GM11168 (cell line): ENCODE results near the gene TXNRD2.

Source experiments
- in situ Hi-C: fragments of 300-500 bp; cut with MboI; formaldehyde crosslinking; loops from one replicate; pipeline ENCODE4 v1.12.0; 2022; ENCODE audit warnings: low sequenced_read_pairs; ENCODE audit not compliant: unreplicated experiment

TXNRD2 gene

DNA sequence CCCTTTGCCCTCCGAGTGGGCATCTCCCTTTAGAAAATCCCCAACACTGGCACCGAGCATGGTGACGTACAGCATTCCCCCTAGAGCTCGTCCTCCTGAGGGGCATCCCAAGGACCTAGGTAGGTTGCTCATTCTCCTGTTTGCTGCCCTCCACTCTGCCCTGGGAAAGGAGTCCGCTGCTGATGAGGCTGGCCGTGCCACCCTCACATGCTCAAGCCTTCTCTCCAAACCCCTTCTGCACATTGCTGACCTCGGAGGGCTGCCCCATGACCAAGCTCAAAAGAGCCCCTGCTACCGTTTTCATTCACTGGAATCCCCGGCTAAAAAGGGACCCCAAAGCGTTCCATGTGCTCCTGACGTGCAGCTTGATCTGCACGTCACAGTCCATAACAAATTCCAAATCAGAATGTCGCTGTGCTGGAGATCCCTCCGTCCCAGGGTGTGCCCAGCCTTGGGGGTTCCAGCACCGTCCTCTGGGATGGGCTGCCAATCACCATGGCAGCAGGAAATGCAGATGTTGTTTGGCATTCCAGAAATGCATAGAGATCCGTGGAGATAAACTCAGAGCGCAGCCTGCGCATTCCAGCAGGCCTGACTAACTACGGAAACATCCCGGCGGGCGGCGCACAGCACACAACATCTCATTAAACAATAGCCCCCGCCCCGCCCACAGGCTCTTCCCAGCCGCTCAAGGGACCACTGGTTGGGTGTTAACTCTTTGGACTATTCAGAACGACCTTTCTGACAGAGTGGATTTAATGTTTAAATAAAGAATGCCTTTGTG lies 60.6 kb downstream of the TXNRD2 start:
- in situ Hi-C loops = no loop called here

DNA sequence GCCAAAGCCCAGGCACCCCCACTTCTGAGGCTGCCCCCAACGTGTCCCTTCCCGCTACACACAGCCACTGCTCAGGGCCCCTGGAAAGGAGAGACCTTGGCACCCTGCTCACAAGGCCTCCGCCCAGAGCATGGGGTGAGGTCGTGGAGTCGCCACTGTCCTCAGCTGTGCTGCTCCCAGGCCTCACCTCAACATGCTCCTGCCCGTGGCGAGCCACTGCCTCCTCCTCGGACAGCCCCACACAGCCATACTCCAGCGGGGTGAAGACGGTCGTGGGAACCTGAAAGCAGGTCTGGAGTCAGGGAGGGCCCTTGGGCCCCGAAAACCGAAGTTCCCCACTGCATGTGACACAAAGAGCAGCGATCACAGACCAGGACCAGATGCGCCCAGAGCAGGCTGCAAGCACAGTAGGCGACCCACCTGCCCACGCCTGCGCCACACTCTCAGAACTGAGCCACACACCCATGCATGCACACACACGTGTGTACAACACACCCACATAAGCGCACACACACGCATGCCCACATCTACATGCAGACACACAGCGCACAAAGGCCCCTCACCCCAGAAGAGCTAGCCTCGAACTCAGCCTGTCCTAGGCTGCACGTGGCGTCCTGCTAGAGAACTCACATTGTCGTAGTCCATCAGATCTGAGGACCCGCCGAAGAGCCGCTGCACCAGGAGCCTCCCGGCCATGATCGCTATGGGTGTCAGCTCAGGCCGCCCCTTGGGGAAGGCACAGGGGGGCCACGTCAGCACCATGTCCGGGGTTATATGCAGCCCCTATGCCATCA lies 61.4 kb downstream of the TXNRD2 start:
- in situ Hi-C loops = no loop called here

DNA sequence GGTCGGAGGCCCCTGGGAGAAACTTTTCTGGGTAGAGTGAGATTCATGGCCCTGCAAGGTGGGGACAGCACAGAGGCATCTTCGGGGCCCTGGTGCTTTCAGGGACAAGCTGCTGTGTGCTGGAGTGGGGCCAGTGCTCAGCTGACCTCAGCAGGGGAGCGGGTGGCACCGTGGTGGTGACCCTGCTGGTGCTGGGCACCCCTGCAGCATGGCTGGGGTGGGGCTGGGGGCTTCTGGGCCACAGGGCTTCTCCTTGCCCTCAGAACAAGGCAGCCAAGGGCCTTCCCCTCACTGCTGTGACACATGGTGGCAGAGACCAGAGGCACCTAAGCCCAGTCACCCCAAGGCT lies 62.0 kb downstream of the TXNRD2 start:
- in situ Hi-C loops = no loop called here

DNA sequence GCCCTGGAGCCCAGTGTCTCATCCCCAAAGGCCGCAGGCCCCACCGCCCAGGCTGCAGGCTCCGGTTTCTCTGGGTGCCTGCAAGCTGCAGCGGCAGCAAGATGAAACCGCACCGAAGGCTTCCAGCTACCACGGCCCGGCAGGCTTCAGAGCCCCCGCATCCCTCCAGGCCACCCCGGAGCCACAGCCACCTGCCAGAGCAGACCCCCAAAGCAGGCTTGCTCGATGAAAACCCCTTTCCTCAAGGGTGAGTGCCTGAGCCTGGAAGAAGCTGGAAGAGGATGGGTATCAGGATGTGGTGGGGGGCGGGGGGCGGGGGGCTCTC lies 62.4 kb downstream of the TXNRD2 start:
- in situ Hi-C loops = no loop called here

DNA sequence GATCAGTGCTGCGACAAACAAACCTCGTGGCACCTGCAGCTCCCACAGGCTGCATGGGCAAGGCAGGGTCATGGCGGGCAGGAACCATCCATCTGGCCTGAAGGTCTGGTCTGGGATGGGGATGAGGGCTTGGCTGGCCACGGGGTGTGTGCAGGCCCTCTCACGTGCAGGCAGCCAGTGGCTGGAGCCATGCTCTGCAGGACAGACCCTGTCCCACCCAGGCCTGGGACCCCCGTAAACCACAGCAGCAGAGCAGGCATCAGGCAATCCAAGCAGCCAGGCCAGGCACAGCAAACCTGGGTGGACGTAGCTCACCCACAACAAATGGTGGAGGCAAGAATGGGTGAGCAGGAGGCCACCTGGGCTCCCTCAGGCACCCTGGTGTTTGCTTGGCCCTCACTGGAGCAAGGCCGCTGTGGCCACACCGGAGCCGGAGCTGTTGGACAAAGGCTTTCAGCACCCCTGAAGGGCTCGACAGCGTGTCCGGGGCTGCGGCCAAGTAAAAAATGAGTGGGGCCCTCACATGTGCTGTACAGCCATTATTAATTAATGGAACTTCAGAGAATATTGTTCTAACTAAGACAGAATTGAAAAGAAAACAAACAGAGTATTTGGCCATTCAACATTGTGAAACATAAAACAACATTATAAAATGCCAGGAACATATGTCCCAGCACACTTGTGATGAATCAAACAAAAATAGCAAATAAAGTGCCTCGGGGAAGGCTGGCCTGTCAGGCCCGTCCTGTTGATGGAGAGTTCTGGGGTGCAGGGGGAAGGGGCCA lies 63.0 kb downstream of the TXNRD2 start:
- in situ Hi-C loops = no loop called here

DNA sequence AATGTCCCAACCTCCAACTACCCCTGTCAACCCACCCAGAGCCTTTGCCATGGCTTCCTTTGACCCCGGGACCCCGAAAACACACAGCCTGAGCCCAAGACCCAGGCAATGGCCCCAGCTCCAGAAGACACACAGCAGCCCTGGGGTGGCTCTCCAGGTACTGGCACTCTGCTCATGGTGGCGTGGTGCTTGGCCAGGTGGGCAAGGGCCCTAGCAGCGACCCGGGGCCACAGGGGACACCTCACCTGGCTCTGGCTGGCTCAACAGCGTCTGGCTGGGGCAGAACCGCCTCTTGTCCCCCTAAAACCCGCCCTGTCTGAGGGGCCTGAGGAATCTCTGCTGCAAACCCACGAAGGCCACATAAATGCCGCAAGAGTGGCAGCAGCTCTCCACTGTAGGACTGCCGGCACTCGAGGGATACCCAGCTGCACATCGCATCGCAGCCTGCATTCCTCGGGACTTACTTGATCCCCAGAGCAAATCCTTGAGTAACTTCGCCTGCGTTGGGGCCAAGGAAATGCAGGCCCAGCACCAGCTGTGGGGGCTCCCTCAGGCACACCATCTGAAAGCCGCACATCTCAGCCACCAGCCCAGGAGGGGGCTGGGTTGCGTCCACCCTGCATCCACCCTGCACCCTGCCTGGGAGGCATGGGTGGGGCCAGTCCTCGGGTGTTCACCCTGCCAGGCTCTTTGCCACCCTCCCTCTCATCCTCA lies 63.8 kb downstream of the TXNRD2 start:
- in situ Hi-C loops = no loop called here

DNA sequence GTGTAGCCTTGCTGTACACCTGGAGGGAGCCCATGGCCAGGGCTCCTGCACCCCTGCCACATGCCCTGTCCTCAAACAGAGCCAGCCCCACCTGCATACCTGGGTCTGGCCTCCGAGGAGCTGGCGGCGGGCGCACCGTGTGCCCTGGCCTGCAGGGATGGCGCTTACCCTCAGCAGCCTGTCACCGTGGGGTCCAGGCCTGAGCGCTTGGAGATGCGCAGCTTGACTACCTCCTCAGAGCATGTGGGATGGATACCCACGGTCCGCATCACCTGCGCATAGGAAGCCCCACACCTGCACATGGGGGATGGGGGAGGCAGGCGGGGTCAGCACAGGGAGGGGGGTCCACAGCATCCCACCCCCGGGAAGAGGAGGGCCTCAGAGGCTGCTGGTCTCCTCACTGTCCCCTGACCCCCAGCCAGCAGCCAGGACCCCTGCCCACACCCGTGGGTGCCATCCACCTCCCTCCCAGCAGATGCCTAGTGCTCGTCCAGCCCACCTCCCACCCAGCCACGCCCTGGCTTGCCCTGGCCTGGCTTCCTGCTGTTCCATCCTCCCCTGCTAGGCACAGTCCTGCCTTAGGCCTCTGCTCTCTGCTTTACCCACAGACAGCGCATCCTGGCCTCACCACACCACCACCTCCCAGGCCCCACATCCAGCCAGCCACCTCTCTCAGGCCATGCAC lies 64.5 kb downstream of the TXNRD2 start:
- in situ Hi-C loops = no loop called here

DNA sequence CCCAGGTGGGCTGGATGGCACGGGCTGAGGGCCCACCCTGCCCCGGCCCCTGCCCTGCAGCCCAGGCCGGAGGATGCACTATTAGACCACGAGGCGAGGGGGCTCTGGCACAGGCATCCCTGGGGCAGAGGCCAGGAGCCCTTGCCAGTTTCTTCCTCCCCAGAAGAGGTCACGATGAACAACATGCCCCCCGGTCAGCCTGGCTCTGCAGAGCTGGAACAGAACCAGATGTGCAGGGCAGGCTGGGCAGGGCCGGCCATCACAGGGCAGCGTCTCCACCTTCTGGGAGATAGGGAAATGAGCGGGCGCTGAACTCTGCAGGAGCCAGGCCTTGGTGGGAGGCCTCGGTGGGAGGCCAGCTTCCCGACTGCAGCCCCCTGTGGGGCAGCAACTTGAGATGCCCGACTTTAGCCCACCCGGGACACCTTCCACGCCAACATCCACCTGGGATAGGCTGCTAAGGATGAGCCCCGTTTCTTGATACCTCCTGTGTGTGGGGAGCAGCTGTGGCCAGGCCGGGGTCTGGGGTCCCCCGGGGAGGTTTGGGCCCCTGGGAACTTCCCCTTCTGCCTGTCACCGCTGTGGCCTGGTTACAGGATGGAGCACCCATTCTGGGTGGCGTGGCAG lies 65.2 kb downstream of the TXNRD2 start:
- in situ Hi-C loops = no loop called here

DNA sequence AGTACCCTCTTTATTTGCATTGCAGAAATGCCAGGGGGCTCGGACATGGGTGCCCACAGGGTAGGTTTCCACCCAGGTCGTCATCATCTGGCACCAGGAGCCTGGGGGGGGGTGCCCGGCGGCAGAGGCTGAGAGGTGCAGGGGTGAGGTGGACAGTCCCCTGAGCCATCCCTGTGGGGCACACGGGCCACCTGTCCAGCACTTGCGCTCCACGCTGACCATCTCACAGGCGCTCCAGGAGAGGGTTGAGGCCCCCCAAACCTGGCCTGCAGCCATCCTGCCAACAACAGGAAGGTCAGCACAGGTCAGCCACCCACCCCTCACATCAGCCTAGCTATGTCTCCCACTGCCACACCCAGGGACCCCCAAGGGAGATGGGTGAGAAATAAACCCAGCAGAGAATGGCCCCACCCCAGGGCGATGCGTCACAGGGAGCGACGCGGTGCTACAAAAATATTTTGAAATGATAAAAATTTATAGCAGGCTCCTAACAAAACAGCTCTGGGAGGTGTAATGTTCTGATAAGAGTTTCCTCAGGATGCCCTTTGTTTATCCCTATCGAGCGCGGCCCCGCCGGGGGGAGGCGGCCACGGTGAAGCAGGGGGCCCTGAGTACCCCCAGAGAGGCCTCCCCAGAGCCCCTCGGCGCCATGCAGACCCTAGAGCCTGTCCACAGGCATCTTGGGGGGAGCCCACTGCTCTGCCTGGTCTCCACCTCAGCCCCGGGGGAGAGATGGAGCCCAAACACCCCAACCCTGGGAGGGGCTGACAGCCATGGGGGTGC lies 65.9 kb downstream of the TXNRD2 start:
- in situ Hi-C loops = no loop called here

DNA sequence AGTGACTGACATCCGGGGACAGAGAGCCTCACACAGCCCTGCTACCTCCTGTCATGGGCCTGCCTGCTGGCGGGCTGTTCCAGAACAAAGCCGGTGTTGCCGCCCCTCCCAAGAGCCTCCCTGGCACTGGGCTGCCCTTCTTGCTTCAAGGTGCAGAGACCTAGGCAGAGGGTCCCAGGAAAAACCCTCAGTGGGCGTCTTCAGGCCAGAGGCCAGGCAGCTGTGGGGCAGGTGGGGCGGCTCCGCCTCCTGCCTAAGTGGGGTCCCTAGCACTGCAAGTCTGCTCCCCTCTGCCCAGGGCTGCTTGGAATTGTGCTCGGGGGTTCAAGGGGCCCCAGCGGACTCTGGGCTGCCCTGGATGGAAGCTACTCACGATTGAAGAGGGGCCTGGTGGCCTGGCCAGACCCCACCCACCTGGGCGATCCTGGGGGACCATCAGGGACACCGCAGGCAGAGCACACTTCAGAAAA lies 66.5 kb downstream of the TXNRD2 start:
- in situ Hi-C loops = no loop called here

DNA sequence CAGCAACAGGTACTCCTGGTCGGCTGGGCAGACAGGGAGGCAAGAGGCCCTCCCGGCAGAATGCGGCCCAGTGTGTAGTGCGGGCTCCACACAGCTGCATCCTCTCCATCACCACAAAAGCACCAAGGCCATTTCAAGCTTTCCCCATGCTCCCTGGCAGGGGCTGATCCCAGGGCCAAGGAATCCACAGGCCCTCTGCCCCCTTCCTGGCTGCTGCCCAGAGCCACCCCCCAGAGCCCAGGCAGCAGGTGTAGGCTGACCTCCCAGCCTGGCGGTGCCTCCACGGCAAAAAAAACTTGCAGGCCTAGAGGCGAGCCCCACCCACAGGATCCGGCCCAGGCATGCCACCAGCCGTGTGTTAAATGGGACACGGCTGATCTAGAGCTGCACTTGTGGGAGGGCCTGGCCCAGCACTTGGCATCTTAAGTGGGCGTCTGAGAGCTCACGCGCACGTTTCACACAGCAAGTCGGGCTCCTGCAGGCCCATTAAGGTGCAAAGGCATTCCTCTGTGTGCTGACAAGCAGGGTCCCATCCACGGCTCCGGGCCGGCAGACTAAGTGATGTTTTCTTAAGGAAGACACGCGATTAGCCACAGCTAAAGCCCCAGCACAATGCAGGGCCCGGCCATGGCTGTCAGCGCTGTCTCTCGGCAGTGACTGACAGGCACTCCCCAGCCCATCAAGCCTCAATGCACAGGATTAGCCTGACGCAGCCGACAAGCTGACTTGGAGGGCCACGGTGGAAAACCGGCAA lies 67.1 kb downstream of the TXNRD2 start:
- in situ Hi-C loops = no loop called here

DNA sequence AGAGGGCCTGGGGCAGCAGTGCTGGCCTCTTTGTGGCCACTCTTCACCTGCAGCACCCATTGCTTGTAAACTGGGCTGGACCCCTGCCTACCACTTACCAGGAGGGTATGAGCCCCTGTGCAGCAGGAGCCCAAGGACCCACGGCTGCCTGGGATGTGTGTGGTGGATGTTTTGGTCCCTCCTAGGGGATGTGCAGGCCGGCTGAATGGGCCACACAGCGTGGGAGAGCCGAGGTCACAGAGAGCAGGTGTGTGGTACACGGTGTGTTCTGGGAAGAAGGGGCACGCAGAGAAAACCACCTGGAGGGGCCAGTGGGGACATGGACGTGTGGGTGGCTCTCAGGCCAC lies 67.7 kb downstream of the TXNRD2 start:
- in situ Hi-C loops = no loop called here

DNA sequence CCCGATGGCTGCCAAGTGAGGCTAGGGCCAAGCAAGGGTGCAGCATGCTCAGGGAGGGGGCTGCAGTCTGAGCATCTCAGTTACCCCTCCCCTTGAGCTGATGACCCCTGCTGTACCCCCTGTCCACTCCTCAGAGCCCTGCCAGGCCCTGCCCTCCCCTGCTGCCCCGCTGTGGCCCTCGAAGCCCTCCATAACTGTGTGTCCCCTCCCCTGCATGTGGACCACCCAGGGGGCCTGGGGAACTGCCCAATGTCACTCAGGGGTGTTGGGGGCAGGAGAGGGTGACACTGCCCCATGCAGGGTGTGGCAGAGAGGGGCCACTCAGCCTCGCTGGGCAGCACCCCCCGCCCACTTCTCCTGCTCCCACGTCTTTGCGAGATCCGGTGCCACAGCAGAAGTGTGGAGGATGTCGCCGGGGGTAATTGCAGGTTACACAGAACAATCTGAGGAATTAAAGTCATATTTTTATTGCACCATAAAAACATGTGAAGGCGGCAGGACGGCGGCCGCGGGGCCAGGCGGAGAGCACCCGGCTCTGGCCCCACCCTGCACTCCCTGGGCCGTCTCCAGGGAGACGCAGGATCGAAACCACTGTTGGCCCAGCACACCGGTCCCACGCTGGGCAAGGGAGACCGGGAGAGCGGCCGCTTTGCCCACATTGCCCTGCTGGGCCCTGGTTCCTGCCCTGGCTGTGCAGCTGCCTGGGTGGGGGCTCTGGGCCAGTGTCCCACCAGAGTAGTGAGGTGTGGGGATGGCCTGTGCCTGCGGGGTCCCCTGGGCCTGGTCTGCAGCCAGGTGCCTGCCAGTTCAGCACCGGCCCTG lies 68.3 kb downstream of the TXNRD2 start:
- in situ Hi-C loops = no loop called here

DNA sequence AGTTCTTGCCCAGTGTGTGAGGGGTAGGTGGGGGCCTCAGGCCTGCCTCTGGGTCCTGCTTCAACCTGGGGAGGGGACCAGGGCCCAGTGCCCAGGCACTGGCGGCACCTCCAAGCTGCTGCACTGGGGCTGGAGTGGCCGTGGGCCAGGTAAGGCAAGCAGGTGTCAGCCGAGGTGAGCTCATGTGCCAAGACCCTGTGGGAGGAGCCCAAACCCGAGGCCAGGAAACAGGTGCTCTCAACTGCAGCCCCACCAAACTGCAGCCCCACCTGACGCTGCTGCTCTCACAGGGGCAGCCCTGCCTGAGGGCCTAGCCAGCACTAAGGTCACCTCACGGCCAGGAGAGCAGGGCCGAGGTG lies 68.9 kb downstream of the TXNRD2 start:
- in situ Hi-C loops = no loop called here

DNA sequence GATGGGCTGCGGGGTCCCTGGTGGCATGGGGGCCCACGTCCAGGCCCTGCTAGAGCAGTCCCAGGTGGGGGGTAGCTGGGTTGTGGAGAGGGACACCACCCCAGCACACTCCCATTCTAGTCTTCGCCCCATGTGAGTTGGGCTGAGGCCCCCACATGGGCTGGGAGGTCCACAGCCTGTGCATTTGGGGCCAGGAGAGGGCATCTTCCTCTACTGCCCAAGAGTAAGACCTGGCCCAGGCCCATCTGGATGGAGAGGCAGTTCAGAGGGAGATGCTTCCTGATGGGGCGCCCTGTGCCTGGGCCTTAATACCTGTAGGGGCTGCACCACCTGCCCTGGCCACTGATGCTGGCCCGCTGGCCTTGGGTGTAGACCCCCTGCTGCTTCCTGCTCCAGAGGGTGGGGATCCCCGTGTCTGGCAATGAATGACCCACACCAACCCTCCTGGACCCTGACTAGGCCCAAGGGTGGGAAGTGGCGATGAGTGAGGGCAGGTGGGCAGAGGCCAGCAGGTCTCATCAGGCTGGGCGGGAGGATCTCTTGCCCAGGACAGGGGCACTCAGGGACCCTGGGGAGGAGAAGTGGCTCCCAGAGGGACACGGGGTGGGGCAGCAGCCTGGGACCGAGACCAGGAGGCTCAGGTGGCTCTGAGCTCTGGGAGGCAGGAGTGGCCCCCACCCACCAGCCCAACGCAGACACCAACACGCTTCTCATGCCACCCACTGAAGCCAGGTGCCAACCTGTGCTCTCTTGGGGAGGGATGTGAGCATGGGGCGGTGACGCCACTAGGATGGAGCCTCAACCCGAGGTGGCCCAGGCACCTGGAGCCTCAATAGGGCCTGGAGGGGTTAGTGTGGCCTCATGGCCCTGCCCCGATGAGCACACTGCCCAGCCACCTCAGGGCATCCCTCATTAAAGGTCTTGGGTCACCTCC lies 69.5 kb downstream of the TXNRD2 start:
- in situ Hi-C loops = no loop called here
